HEK293T (cell line): ENCODE results near the gene XRCC1.
A peak's percentile ranks its signal among the peaks of the same experiment; 100 is the strongest.

ENCODE experiments used
- CTCF ChIA-PET: fragments of 350-600 bp; formaldehyde crosslinking; extraction: SDS; loops from one replicate; lab custom pipeline; 2021; ENCODE audit warnings: antibody characterized with exemption, inconsistent platforms; lab: Yijun Ruan, JAX
- POLR2A ChIA-PET: fragments of 350-600 bp; formaldehyde crosslinking; extraction: SDS; loops from one replicate; lab custom pipeline; 2020; ENCODE audit warnings: antibody characterized with exemption, inconsistent platforms; lab: Yijun Ruan, JAX
- DNase-seq: peaks from one replicate; pipeline ENCODE4 v3.0.0; 2012; ENCODE audit warnings: mixed read lengths; ENCODE audit errors: extremely low spot score
- ARNT ChIP-seq: fragments of 450-650 bp; IDR thresholded peaks from 2 replicates; pipeline ENCODE4 v1.6.1; 2017; ENCODE audit warnings: mild to moderate bottlenecking
- BHLHE40 ChIP-seq: fragments of 450-650 bp; IDR thresholded peaks from 2 replicates; pipeline ENCODE4 v1.6.1; 2016; ENCODE audit warnings: mild to moderate bottlenecking, moderate library complexity, borderline replicate concordance
- CTBP1 ChIP-seq: fragments of 450-650 bp; IDR thresholded peaks from 2 replicates; pipeline ENCODE4 v1.6.1; 2016; ENCODE audit warnings: borderline replicate concordance
- ELF4 ChIP-seq: fragments of 450-650 bp; IDR thresholded peaks from 2 replicates; pipeline ENCODE4 v1.6.1; 2017; ENCODE audit warnings: antibody characterized with exemption
- FOXA1 ChIP-seq: fragments of 450-650 bp; IDR thresholded peaks from 2 replicates; pipeline ENCODE4 v1.6.1; 2016; ENCODE audit warnings: mild to moderate bottlenecking
- FOXK2 ChIP-seq: fragments of 450-650 bp; IDR thresholded peaks from 2 replicates; pipeline ENCODE4 v1.6.1; 2016; ENCODE audit warnings: mild to moderate bottlenecking
- FOXM1 ChIP-seq: fragments of 450-650 bp; IDR thresholded peaks from 2 replicates; pipeline ENCODE4 v1.6.1; 2017; ENCODE audit warnings: mild to moderate bottlenecking, borderline replicate concordance
- HDGF ChIP-seq: fragments of 450-650 bp; IDR thresholded peaks from 2 replicates; pipeline ENCODE4 v1.6.1; 2017; ENCODE audit warnings: antibody characterized with exemption, borderline replicate concordance
- L3MBTL2 ChIP-seq: fragments of 450-650 bp; conservative IDR thresholded peaks from 2 replicates; pipeline ENCODE4 v1.6.1; 2016; ENCODE audit warnings: mild to moderate bottlenecking
- LEF1 ChIP-seq: fragments of 450-650 bp; IDR thresholded peaks from 2 replicates; pipeline ENCODE4 v1.6.1; 2017; ENCODE audit warnings: mild to moderate bottlenecking, borderline replicate concordance
- NFRKB ChIP-seq: fragments of 450-650 bp; IDR thresholded peaks from 2 replicates; pipeline ENCODE4 v1.6.1; 2016; ENCODE audit warnings: mild to moderate bottlenecking, moderate library complexity
- SP1 ChIP-seq: fragments of 450-650 bp; IDR thresholded peaks from 2 replicates; pipeline ENCODE4 v1.6.1; 2017
- SUZ12 ChIP-seq: fragments of 450-650 bp; IDR thresholded peaks from 2 replicates; pipeline ENCODE4 v1.6.1; 2016; ENCODE audit warnings: mild to moderate bottlenecking
- TARDBP ChIP-seq: fragments of 450-650 bp; IDR thresholded peaks from 2 replicates; pipeline ENCODE4 v1.6.1; 2016
- ZNF384 ChIP-seq: fragments of 450-650 bp; IDR thresholded peaks from 2 replicates; pipeline ENCODE4 v1.6.1; 2016
- TF ChIP-seq, protein P1 (sequence below): fragments of 450-650 bp; IDR thresholded peaks from 2 replicates; pipeline ENCODE4 v1.6.1; 2016

The XRCC1 gene

DNA sequence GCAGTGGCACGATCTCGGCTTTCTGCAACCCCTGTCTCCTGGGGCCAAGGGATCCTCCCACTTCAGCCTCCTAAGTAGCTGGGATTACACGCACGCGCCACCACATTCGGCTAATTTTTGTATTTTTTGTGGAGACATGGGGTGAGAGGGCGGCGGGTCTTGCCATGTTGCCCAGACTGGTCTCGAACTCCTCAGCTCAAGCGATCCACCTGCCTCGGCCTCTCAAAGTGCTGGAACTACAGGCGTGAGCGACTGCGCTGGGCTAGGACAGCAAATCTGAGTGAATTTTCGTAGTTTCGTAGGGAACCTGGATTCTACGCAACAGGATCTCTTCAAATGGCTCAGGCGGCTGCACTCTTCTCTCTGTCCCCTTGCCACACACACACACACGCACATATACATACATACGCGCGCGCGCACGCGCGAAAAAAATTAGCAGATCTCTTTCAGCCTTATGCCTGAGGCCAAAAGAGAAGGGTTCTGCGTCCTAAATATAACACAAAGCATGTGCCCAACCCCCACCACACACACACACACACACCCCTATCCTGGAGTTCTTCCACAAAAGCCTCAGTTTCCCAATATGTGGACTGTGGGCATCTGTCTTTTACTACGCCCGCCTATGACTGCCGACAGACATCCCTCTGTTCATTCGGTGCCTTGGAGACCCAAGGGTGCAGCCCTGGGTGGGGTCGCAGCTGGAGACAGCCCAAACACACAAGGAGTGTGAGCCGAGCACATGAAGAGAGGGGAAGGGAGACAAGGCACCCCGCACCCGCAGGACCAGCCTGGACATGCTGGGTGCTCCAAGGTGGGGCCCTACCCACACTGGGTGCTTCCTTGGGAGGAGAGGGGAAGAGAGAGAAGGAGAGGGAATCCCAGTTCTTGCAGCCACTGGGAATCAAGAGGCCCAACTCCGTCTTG, 890 bp upstream of the XRCC1 start:
- no peak for DNase-seq
- ChIA-PET CTCF (interaction anchor here (0.6 kb wide), 2 partner anchors 76 to 145 kb away, joined by 3 to 10 read pairs; no protein-coding TSS in a partner anchor), POLR2A (interaction anchor here (2.8 kb wide), 1 partner anchor 20 kb away, joined by 16 read pairs; the partner anchor contains the start of genes IRGQ and ZNF576)
- TF ChIP-seq L3MBTL2 = peak; percentile 58
- no peak for TF ChIP-seq ZNF384
- TF ChIP-seq FOXM1 = no peak

GRCh38 chr19:43574424-43575155, 737 bp downstream of the XRCC1 start:
- CTCF ChIA-PET = interaction anchor here (0.9 kb wide), 1 partner anchor 39 kb away, joined by 3 read pairs; no protein-coding TSS in a partner anchor
- no peak for DNase-seq
- TF ChIP-seq ELF4 = no peak

GRCh38 chr19:43572171-43572588, 3.1 kb downstream of the XRCC1 start:
- CTCF ChIA-PET = no interaction called here
- DNase-seq = no peak
- POLR2A ChIA-PET = no interaction called here
- no peak for TF ChIP-seq TARDBP
- no peak for TF ChIP-seq ZNF384
- no peak for TF ChIP-seq FOXM1
- TF ChIP-seq L3MBTL2 = no peak
- no peak for TF ChIP-seq LEF1
- TF ChIP-seq BHLHE40 = no peak
- no peak for TF ChIP-seq FOXA1
- TF ChIP-seq CTBP1 = no peak
- no peak for TF ChIP-seq SUZ12
- TF ChIP-seq, protein P1, sequence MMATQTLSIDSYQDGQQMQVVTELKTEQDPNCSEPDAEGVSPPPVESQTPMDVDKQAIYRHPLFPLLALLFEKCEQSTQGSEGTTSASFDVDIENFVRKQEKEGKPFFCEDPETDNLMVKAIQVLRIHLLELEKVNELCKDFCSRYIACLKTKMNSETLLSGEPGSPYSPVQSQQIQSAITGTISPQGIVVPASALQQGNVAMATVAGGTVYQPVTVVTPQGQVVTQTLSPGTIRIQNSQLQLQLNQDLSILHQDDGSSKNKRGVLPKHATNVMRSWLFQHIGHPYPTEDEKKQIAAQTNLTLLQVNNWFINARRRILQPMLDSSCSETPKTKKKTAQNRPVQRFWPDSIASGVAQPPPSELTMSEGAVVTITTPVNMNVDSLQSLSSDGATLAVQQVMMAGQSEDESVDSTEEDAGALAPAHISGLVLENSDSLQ = no peak
- TF ChIP-seq HDGF = no peak
- TF ChIP-seq NFRKB = no peak
- TF ChIP-seq SP1 = no peak
- TF ChIP-seq ELF4 = no peak
- no peak for TF ChIP-seq ARNT

More at GRCh38 chr19:43574424-43575155, 737 bp downstream of the XRCC1 start:
- POLR2A ChIA-PET = interaction anchor here (0.9 to 2.8 kb wide), 3 partner anchors 19 to 42 kb away, joined by 3 to 16 read pairs (median 4); partner anchors contain the start of genes IRGQ, ZNF575 and ZNF576

GRCh38 chr19:43570174-43570791, 5.0 kb downstream of the XRCC1 start:
- POLR2A ChIA-PET = interaction anchor here (1.2 kb wide), 1 partner anchor 26 kb away, joined by 5 read pairs; the partner anchor contains the start of genes IRGQ and ZNF576
- no peak for DNase-seq
- CTCF ChIA-PET = no interaction called here
- TF ChIP-seq SP1 (no peak), CTBP1 (no peak), L3MBTL2 (no peak), ARNT (no peak), HDGF (no peak), ZNF384 (no peak), FOXA1 (no peak), BHLHE40 (no peak), ELF4 (no peak), LEF1 (no peak), SUZ12 (no peak), TARDBP (no peak), NFRKB (no peak)
- TF ChIP-seq, protein P1 = no peak

GRCh38 chr19:43569657-43570056, 5.7 kb downstream of the XRCC1 start:
- ChIA-PET CTCF (no interaction called here), POLR2A (no interaction called here)
- no peak for DNase-seq
- TF ChIP-seq TARDBP (no peak), FOXK2 (no peak), ELF4 (no peak), BHLHE40 (no peak)

DNA sequence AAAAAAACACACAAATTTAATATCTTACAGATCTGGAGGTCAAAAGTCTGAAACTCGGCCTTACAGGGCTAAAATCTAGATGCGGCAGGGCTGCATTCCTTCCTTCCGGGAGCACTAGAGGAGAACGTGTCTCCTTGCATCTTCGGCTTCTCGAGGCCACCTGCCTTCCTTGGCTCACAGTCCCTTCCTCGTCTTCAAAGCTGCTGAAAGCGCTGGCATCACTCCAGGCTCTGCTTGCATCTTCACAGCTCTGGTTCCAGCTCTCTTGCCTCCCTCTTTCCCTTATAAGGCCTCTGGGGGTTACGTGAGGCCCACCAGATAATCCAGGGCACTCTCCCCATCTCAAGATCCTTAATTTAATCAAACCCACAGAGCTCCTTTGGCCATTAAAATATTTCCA, 10.5 kb downstream of the XRCC1 start:
- no peak for TF ChIP-seq NFRKB
- no peak for TF ChIP-seq SP1
- TF ChIP-seq LEF1 = no peak
- TF ChIP-seq, protein P1 = no peak
- DNase-seq = no peak
- CTCF ChIA-PET = interaction anchor here (1.7 kb wide), 1 partner anchor 10 kb away, joined by 5 read pairs; no protein-coding TSS in a partner anchor
- POLR2A ChIA-PET = no interaction called here
